AG09309 (cell line): ENCODE measurements around the gene TXLNA.

Experiments
- DNase-seq: peaks from one replicate; pipeline ENCODE4 v3.0.0-alpha.2; 2010; ENCODE audit warnings: low read depth
- H3K4me3 ChIP-seq: 2 replicates; pipeline ENCODE4 v1.5.1; 2011; ENCODE audit warnings: mild to moderate bottlenecking, low read depth, low read length, moderate library complexity; ENCODE audit not compliant: control insufficient read depth
- TF ChIP-seq, protein P1 (sequence below): IDR thresholded peaks from 2 replicates; pipeline ENCODE4 v1.5.1; 2011; ENCODE audit warnings: mild to moderate bottlenecking, low read depth, low read length, inconsistent platforms; ENCODE audit not compliant: insufficient read depth, control insufficient read depth; ENCODE audit errors: missing control alignments

The TXLNA gene

DNA sequence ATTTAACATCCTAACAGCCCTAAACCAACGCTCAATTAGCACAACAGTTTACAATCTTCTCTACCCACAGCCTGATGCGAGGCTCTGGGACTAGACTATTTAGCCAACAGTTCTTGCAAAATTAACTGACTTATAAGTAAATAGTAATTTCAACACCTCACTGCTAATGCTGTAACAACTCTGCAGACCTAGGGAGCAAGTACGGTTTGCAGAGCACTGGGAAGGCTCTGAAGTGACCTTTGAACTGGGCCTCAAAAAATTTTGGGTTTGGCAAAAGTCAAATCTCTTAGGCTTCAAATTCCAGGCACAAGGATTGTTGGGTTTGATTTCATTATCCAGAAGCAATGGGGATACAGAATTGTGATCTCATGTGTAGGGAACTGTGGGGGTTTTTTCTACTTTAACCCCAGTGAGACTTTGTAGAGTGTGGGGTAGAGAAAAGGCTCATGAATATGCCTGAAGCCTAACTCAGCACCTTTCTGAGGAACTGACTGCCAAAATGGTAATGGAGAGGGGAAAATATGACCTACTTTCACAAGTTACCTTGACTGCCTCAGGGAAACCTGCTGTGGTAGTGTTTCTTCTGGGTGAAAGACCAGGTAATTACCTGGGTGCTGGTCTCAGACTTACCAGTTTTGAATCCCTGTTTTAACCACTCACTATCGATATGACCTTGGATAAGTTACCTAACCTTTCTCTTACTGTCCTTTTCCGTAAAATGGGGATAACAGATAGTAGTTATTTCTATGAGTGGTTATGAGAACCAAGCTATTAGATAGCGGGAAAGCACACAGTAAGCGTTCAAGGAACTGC lies 889 bp upstream of the TXLNA start:
- no peak for DNase-seq
- TF ChIP-seq, protein P1, sequence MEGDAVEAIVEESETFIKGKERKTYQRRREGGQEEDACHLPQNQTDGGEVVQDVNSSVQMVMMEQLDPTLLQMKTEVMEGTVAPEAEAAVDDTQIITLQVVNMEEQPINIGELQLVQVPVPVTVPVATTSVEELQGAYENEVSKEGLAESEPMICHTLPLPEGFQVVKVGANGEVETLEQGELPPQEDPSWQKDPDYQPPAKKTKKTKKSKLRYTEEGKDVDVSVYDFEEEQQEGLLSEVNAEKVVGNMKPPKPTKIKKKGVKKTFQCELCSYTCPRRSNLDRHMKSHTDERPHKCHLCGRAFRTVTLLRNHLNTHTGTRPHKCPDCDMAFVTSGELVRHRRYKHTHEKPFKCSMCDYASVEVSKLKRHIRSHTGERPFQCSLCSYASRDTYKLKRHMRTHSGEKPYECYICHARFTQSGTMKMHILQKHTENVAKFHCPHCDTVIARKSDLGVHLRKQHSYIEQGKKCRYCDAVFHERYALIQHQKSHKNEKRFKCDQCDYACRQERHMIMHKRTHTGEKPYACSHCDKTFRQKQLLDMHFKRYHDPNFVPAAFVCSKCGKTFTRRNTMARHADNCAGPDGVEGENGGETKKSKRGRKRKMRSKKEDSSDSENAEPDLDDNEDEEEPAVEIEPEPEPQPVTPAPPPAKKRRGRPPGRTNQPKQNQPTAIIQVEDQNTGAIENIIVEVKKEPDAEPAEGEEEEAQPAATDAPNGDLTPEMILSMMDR = no peak
- no peak overlapping the region for H3K4me3 ChIP-seq

DNA sequence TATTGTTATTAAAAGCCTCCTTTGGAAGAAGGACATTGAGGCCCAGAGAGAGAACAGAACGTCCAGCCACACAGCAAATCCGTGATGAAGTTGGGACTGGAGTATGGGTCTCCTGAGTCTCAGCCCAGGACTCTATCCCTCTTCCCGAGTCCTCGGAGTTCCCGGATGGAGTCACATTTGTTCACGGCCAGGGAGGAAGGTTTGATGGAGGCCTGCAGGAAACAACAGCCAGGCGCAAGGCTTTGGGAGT lies 357 bp upstream of the TXLNA start:
- H3K4me3 ChIP-seq = peak overlapping the region; percentile 85
- no peak for DNase-seq
- TF ChIP-seq, protein P1 = no peak

DNA sequence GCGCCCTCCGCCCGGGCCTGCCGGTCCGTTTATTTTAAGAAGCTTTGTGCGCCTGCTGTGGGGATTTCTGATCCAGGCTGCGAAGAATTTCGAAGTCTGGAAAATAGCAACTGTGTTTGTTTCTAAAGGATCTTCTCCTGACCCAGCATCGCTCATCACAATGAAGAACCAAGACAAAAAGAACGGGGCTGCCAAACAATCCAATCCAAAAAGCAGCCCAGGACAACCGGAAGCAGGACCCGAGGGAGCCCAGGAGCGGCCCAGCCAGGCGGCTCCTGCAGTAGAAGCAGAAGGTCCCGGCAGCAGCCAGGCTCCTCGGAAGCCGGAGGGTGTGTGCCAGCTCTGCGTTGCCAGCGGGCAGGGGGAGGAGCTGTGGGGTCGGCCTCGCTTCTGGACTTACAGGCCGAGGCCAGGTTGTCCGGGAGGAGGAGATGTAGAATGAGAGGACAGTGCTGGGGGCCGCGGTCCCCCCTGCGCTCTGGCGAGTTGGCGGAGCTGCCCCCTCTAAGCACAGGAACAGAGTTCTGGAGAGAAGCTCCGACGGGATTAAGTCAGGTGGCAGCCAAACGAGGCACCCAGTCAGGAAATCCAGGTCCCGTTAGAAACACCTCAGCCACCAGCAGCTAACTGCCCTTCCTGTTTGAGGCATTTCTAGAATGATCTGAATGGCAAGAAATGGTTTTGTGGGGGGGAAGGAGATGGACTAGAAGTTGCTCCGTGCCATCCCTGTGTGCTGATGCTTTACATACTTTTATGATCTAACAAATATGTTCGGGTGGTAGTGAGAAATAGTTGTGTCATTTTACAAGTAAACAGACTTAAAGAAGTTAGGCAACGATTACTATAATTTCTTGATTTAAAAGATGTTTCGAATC lies 948 bp downstream of the TXLNA start:
- DNase-seq = no peak

DNA sequence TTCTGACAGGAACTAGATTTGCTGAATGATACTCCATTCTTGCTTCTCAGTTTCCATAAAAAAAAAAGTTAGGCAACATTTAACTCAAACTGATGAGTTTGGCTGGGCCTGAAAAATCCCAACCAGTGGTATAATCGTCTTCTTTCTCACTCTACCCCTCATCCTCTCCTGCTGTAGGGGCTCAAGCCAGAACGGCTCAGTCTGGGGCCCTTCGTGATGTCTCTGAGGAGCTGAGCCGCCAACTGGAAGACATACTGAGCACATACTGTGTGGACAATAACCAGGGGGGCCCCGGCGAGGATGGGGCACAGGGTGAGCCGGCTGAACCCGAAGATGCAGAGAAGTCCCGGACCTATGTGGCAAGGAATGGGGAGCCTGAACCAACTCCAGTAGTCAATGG lies 1.6 kb downstream of the TXLNA start:
- peak overlapping the region; percentile 85 for H3K4me3 ChIP-seq
- DNase-seq = no peak
- TF ChIP-seq, protein P1 = no peak

More for the DNA sequence above, 948 bp downstream of the TXLNA start:
- TF ChIP-seq, protein P1 = no peak
- peak overlapping the region; percentile 85 for H3K4me3 ChIP-seq

DNA sequence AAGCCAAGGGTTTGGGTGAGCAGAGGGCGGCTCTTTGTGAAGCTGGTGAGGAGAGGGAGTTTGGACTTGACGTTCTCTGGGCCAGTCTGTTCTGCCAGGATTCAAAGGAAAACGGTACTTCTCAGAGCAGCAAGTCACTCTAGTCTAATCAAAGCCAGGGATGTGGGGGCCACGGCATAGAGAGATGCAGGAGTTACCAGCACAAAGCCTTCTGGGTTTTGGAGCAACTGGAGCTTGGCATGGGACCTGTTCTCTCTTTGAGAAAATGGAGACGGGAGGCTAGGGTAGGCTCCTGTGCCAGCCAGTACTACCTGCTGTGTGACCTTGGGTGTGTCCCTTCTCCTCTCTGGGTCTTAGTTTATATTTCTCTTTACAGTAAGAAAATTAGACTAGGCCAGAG lies 2.1 kb downstream of the TXLNA start:
- TF ChIP-seq, protein P1 = no peak
- DNase-seq = no peak
- peak overlapping the region; percentile 85 for H3K4me3 ChIP-seq

DNA sequence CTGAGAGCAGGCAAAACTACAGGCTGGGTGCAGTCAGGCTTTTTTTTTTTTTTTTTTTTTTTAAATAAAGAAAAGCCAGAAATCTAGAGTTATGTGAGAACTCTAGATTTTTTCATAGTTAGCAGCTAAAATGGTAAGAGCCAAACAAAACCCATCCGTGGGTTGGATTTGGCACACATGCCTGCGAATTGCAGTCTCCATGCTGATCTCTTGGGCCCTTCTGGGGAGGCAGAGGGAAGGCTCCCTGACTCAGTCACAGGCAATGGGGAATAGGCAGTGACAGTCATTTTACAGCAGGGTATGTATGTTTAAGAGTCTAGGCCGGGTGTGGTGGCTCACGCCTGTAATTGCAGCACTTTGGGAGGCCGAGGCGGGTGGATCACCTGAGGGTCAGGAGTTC lies 2.6 kb downstream of the TXLNA start:
- TF ChIP-seq, protein P1 = no peak
- DNase-seq = no peak
- peak overlapping the region; percentile 85; the same call in 1 of the 2 replicates for H3K4me3 ChIP-seq
